ENCODE measurements around the gene SRGAP3.
A peak's percentile ranks its signal among the peaks of the same experiment; 100 is the strongest.

The SRGAP3 gene

GRCh38 chr3:9007928-9008327, 241.5 kb downstream of the SRGAP3 start:
- no peak for DNase-seq

- DNase-seq, result no peak
Measured at GRCh38 chr3:9007213-9007612, 242.2 kb downstream of the SRGAP3 start.

GRCh38 chr3:9000041-9000440, 249.4 kb downstream of the SRGAP3 start:
- DNase-seq, result no peak

- no peak for DNase-seq
Measured at GRCh38 chr3:8997151-8997550, 252.3 kb downstream of the SRGAP3 start.

DNA sequence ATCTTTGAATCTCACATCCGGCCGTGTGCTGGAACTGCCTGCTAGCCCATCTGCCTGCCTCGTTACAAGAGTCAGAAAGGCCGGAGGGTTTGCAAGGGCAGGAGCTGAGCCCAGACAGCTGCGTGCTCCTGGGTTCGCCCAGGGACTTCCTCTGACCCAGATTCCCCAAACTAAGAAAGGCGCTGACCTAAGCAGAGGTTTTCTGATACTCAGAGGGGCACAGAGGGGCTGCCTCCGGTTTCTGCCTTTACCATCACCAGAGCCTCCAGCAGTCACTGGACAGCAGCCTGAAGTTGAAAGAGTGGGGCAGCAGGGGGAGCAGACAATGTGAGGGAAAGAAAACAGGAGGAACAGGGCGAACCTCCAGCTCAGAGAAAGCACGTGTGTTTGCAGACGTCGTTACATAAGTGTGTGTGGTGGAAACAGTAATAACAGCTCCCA, 252.7 kb downstream of the SRGAP3 start:
- no peak for DNase-seq

- no peak for DNase-seq
Measured at GRCh38 chr3:8996216-8996615, 253.2 kb downstream of the SRGAP3 start.

DNA sequence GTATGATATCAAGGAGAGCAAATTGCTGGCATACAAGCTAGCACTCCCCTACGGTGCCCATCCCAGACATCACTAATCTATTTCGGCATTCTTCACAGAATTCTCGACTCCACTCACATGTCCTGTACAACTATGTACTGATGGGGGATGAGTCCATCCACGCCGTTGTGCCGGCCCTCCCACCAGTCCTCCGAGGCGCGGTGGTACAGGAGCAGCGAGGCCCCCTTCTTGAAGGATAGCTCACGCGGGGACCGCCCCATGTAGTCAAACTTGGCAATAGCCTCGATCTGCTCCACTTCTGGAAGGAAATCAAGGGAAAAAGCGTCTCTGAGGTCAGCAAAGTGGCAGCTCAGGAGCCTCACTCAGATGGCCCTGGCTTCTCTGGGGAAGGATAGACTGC, 255.2 kb downstream of the SRGAP3 start:
- no peak for DNase-seq

- no peak for DNase-seq
Measured at GRCh38 chr3:8993331-8993730, 256.1 kb downstream of the SRGAP3 start.

- no peak for DNase-seq
Measured at GRCh38 chr3:8992854-8993253, 256.6 kb downstream of the SRGAP3 start.

DNA sequence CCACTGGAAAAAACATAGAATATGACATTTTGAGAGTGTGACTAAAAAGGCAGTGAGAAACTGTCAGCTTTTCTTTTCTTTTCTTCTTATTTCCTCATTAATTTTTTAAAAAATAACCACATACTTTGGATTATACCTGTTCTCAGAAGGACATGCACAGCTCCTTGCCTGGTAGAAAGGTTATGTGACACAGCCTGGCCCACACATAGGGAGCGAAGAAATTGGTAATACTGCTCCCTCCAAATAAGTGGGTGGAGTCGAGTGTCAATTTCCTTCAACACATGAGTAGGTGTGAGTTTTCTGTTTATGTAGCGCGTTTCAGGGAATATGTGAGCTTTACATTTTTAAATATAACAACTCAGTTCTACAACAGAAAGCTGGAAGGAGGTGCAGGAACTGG, 257.2 kb downstream of the SRGAP3 start:
- no peak for DNase-seq

- DNase-seq, result peak; percentile 49
Measured at GRCh38 chr3:8990266-8991215, 258.9 kb downstream of the SRGAP3 start.

DNA sequence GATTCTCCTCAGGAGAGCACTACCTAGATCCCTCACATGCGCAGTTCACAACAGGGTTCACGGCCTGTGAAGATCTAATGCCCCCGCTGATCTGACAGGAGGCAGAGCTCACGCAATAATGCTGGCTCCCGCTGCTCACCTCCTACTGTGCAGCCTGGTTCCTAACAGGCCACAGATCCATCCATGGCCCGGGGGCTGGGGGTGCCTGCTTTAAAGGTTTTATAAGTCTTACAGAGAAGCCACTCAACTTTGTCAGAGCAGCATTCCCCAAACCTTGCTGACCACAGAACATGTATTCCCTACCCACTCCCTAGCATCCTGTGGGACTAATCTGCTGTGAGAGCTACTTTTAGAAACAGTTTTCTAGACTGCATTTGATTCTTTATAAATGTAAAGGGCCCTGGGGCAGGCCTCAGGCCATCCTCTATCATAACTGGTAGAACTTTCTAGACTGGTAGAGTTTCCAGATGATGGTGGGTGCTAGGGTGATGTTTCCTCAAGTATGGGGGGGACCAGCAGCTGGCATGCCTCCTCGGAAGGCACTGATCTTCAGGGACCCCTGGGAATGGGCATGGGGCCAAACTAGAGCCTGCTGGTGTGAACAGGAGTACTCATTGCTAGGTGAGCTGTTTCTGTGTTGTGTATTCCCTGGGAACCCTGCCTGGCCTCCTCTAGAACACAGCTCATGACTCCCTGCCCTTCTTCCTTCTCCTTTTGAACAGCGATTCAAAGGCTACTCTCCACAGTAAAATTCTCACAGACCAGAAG, 260.5 kb downstream of the SRGAP3 start:
- no peak for DNase-seq

- DNase-seq, result no peak
Measured at GRCh38 chr3:8988384-8988655, 261.1 kb downstream of the SRGAP3 start.

DNA sequence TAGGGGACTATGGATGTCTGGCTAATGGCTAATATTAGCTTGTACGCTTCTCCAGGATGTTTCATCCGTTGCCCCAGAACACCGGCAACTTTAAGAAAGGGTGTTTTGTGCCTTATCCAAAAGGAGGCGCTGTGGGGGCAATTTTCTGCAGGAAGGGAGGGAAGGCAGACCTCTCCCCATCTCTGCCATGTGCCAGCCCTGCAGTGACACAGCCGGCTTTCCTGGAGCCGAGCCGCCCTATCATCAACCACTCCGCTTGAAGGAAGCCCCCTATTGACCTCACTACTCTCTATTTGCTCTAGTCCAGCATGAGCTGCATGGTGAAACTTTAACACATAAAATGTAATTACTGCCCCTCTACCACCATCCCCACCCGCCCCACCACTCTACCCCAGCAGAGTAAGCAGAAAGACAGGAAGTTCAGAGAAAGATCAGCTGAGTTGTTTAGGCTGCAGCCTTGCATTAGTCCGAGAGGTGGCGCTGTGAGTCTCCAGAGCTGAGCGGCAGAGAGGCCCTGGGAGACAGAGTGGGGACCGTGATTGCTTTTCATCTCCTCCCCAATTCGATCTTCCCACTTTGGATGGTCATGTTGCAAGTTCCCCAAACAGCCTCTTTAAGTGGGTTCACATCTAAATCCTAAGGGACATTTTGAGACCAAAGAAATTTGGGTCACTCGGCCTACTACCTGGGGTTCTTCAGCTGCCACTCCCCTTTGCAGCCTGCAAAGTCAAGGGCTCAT, 261.6 kb downstream of the SRGAP3 start:
- peak; percentile 61 for DNase-seq

- DNase-seq, result no peak
Measured at GRCh38 chr3:8987226-8987625, 262.2 kb downstream of the SRGAP3 start.

DNA sequence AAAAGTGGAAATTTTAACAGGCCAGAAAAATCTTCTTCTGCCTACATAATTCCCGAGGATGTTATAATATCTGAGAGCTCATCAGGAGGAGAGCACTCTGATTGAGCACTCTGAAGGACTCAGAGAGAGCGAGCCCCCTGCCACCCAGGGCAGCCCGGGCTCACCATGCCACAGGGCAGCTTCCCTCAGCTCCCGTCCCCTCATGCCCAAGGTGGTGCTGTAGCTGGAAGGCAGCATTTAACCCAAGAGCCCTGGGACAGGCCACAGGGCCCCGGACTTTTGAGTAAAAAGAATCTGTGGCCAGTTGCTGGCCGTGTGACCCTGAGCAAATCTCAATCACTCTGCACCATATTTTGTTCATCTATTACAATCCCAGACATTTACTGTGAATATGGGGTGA, 262.7 kb downstream of the SRGAP3 start:
- no peak for DNase-seq

GRCh38 chr3:8985876-8986275, 263.6 kb downstream of the SRGAP3 start:
- no peak for DNase-seq

GRCh38 chr3:8985411-8985831, 264.0 kb downstream of the SRGAP3 start:
- no peak for DNase-seq

- no peak for DNase-seq
Measured at GRCh38 chr3:8984526-8984925, 264.9 kb downstream of the SRGAP3 start.

- DNase-seq, result no peak
Measured at GRCh38 chr3:8984081-8984480, 265.4 kb downstream of the SRGAP3 start.

GRCh38 chr3:8983591-8983990, 265.9 kb downstream of the SRGAP3 start:
- no peak for DNase-seq

DNA sequence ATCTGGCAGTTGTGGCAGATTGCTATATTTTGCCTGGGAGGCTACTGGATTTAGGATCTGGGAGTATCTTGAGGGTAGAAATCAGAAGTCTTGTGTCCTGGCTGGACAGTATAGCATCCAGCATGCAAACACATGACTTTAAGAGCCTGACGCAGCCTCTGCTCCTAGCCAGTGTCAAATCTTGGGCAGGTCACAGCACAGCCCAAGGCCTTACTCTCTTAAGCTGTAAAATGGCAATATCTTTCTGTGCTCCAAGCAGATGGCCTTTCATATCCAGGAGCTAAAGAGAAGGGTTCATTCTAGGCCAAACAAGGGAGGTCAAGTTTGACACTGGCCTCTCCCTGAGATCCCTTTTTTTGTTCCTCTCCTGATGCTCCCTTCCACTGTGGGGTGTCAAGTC, 266.4 kb downstream of the SRGAP3 start:
- DNase-seq, result no peak

GRCh38 chr3:8982509-8982908, 266.9 kb downstream of the SRGAP3 start:
- DNase-seq, result no peak

DNA sequence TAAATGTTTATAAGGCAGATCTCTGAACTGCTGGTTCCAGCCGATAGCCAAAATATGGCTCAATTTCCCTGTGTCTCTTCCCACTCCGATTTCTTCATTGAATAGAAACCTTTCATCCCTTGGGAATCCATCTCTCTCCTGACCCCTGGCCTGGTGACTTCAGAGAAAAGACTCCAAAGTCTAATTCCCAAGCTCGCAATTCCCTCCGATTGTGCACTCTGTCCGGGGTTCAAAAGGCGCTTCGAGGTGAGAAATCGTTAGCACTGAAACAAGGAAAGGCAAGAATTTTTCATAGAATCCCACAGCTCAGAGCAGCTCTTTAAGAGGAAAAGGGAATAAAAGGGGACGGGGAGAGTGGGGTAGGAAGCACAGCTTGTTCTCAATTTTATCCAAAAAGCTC, 267.7 kb downstream of the SRGAP3 start:
- DNase-seq, result no peak
